Measurements from ENCODE around the gene SLC37A4.

DNA sequence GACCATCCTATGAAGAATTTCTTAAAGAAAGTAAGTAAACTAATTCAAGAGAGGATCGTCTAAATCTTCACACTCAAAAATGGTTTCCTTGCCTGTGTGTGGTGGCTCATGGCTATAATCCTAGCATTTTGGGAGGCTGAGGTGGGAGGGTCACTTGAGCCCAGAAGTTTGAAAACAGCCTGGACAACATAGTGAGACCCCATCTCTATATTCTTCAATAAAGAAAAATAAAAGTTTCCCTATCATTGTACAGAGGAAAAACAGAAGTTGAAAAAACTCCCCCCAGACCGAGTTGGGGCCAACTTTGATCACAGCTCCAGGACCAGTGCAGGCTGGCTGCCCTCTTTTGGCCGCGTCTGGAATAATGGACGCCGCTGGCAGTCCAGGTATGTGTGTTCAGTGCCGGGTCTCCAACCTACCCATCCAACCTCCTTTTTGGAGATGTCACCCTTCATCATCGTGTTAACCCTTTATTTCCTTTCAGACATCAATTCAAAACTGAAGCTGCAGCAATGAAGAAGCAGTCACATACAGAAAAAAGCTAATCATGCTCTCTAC, 15.5 kb downstream of the SLC37A4 start:
- TF ChIP-seq, protein P1, sequence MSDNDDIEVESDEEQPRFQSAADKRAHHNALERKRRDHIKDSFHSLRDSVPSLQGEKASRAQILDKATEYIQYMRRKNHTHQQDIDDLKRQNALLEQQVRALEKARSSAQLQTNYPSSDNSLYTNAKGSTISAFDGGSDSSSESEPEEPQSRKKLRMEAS (IDR thresholded peaks at IDR 0.05; ENCODE audit: low read depth, low read length), result no peak
- TF ChIP-seq MXI1 (IDR thresholded peaks at IDR 0.05; ENCODE audit: low read depth, low read length), result no peak
- no peak for TF ChIP-seq SRF (IDR thresholded peaks at IDR 0.05; ENCODE audit: low read depth in 2 of 2, low read length in 2 of 2)
